Adipocyte (in vitro differentiated cells): ENCODE data around the gene ACO2.
"Not testable (repeated sequence)": the region's sequence is repeated elsewhere in the genome, so short reads cannot be mapped to it uniquely, and the experiment has no call there.

Source experiments
- DNase-seq: peaks from one replicate; pipeline ENCODE4 v3.0.0-alpha.2; 2015; ENCODE audit warnings: low read depth
- H3K27me3 ChIP-seq: replicated peaks from 2 replicates; pipeline ENCODE4 v1.7.0; 2013; ENCODE audit warnings: mild to moderate bottlenecking, low read length, moderate library complexity; ENCODE audit not compliant: control insufficient read depth, insufficient read depth
- H3K36me3 ChIP-seq: 2 replicates; pipeline ENCODE4 v1.7.0; 2013; ENCODE audit warnings: low read length, mild to moderate bottlenecking, moderate library complexity; ENCODE audit not compliant: control insufficient read depth, insufficient read depth, severe bottlenecking
- H3K4me1 ChIP-seq: 2 replicates; pipeline ENCODE4 v1.7.0; 2013; ENCODE audit warnings: mild to moderate bottlenecking, low read length, moderate library complexity; ENCODE audit not compliant: control insufficient read depth, insufficient read depth
- H3K4me3 ChIP-seq: 2 replicates; pipeline ENCODE4 v1.7.0; 2013; ENCODE audit warnings: mild to moderate bottlenecking, low read length, moderate library complexity
- H3K9ac ChIP-seq: 2 replicates; pipeline ENCODE4 v1.7.0; 2013; ENCODE audit warnings: mild to moderate bottlenecking, low read length, moderate library complexity
- H3K9me3 ChIP-seq: 2 replicates; pipeline ENCODE4 v1.7.0; 2013; ENCODE audit warnings: mild to moderate bottlenecking, low read length, moderate library complexity; ENCODE audit not compliant: control insufficient read depth

Gene ACO2

GRCh38 chr22:41556561-41556960 is 87.6 kb downstream of the ACO2 start:
- DNase-seq, result no peak
- Histone ChIP-seq H3K4me1 (peaks cover 8% of the 10 kb centered on the region), H3K9me3 (no peaks in the 10 kb centered on the region), H3K9ac (no peak overlapping the region), H3K4me3 (no peak overlapping the region), H3K27me3 (no peaks in the 10 kb centered on the region), H3K36me3 (no peaks in the 10 kb centered on the region)

- peak overlapping the region; percentile 46 for H3K9ac ChIP-seq
- no peaks in the 10 kb centered on the region for H3K27me3 ChIP-seq
- H3K36me3 ChIP-seq, result no peaks in the 10 kb centered on the region
- H3K9me3 ChIP-seq, result no peaks in the 10 kb centered on the region
- peak; percentile 89 for DNase-seq
- no peak overlapping the region for H3K4me3 ChIP-seq
- peaks cover 8% of the 10 kb centered on the region for H3K4me1 ChIP-seq
Measured at GRCh38 chr22:41557401-41558240, 88.7 kb downstream of the ACO2 start.

GRCh38 chr22:41558241-41558630 is 89.3 kb downstream of the ACO2 start:
- H3K4me1 ChIP-seq, result peaks cover 11% of the 10 kb centered on the region
- not testable (repeated sequence) for H3K4me3 ChIP-seq, DNase-seq, H3K36me3 ChIP-seq, H3K9me3 ChIP-seq, H3K27me3 ChIP-seq, H3K9ac ChIP-seq

- DNase-seq, result no peak
- Histone ChIP-seq H3K9ac (no peak overlapping the region), H3K4me1 (peaks cover 14% of the 10 kb centered on the region), H3K27me3 (no peaks in the 10 kb centered on the region), H3K9me3 (no peaks in the 10 kb centered on the region), H3K36me3 (no peaks in the 10 kb centered on the region), H3K4me3 (no peak overlapping the region)
Measured at GRCh38 chr22:41560095-41560471, 91.2 kb downstream of the ACO2 start.

GRCh38 chr22:41561335-41561734 is 92.4 kb downstream of the ACO2 start:
- DNase-seq, result peak; percentile 32
- no peaks in the 10 kb centered on the region for H3K27me3 ChIP-seq
- no peaks in the 10 kb centered on the region for H3K9me3 ChIP-seq
- H3K4me3 ChIP-seq, result no peak overlapping the region
- H3K9ac ChIP-seq, result no peak overlapping the region
- H3K36me3 ChIP-seq, result no peaks in the 10 kb centered on the region
- H3K4me1 ChIP-seq, result peaks cover 21% of the 10 kb centered on the region

GRCh38 chr22:41561788-41562187 is 92.9 kb downstream of the ACO2 start:
- Histone ChIP-seq H3K4me1 (peaks cover 21% of the 10 kb centered on the region), H3K27me3 (no peaks in the 10 kb centered on the region), H3K9ac (no peak overlapping the region), H3K36me3 (no peaks in the 10 kb centered on the region), H3K4me3 (no peak overlapping the region), H3K9me3 (no peaks in the 10 kb centered on the region)
- DNase-seq, result no peak

- no peaks in the 10 kb centered on the region for H3K27me3 ChIP-seq
- no peak overlapping the region for H3K4me3 ChIP-seq
- no peaks in the 10 kb centered on the region for H3K36me3 ChIP-seq
- no peaks in the 10 kb centered on the region for H3K9me3 ChIP-seq
- no peak for DNase-seq
- H3K9ac ChIP-seq, result no peak overlapping the region
- peaks cover 17% of the 10 kb centered on the region for H3K4me1 ChIP-seq
Measured at GRCh38 chr22:41562461-41562860, 93.5 kb downstream of the ACO2 start.

GRCh38 chr22:41563051-41563711 is 94.3 kb downstream of the ACO2 start:
- H3K27me3 ChIP-seq, result no peaks in the 10 kb centered on the region
- DNase-seq, result peak; percentile 73
- no peaks in the 10 kb centered on the region for H3K9me3 ChIP-seq
- H3K4me3 ChIP-seq, result no peak overlapping the region
- H3K4me1 ChIP-seq, result peaks cover 13% of the 10 kb centered on the region
- H3K36me3 ChIP-seq, result no peaks in the 10 kb centered on the region
- no peak overlapping the region for H3K9ac ChIP-seq

- H3K9ac ChIP-seq, result no peak overlapping the region
- no peak overlapping the region for H3K4me3 ChIP-seq
- H3K9me3 ChIP-seq, result no peaks in the 10 kb centered on the region
- no peak for DNase-seq
- no peaks in the 10 kb centered on the region for H3K27me3 ChIP-seq
- peaks cover 13% of the 10 kb centered on the region for H3K4me1 ChIP-seq
- no peaks in the 10 kb centered on the region for H3K36me3 ChIP-seq
Measured at GRCh38 chr22:41564563-41564962, 95.6 kb downstream of the ACO2 start.

GRCh38 chr22:41565403-41566054 is 96.6 kb downstream of the ACO2 start:
- Histone ChIP-seq H3K4me1 (peaks cover 13% of the 10 kb centered on the region), H3K9me3 (no peaks in the 10 kb centered on the region)
- peak; percentile 68 for DNase-seq

GRCh38 chr22:41567512-41567768 is 98.5 kb downstream of the ACO2 start:
- Histone ChIP-seq H3K9me3 (no peaks in the 10 kb centered on the region), H3K4me1 (peaks cover 13% of the 10 kb centered on the region), H3K9ac (no peak overlapping the region), H3K27me3 (no peaks in the 10 kb centered on the region), H3K36me3 (no peaks in the 10 kb centered on the region), H3K4me3 (no peak overlapping the region)
- no peak for DNase-seq

More at GRCh38 chr22:41565403-41566054, 96.6 kb downstream of the ACO2 start:
- Histone ChIP-seq H3K4me3 (no peak overlapping the region), H3K36me3 (no peaks in the 10 kb centered on the region), H3K27me3 (no peaks in the 10 kb centered on the region), H3K9ac (no peak overlapping the region)
